Measurements from ENCODE around the gene FAM20C.

The FAM20C gene

DNA sequence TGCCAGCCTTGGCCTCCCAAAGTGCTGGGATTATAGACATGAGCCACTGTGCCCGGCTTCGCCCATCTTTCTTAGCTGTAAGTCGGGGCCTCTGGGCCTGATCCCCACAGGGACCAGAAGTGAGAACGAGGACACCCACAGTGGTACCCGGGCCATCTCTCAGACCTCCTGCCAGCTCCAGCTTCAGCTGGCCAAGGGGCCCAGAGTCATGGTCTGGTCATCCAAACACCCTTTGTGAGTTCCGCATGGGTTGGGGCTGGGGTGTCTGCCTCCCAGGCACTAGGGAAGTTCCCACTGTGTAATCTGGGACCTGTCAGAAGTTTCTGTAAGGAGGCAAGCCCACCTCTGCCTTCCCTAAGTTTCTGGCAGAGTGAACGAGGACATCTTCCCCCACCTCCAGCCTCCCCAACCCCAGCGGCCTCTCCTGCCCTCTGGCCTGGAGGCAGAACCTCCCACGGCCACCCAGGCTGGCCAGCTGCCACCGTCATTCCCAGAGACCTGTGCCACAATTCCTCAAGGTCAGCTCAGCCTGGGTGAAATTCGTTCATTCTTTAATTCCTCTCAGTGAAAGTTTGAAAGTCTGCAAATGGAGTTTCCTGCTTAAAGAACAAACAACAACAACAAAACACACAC lies 78.1 kb downstream of the FAM20C start:
- no peak for DNase-seq (ENCODE audit: low spot score)

DNA sequence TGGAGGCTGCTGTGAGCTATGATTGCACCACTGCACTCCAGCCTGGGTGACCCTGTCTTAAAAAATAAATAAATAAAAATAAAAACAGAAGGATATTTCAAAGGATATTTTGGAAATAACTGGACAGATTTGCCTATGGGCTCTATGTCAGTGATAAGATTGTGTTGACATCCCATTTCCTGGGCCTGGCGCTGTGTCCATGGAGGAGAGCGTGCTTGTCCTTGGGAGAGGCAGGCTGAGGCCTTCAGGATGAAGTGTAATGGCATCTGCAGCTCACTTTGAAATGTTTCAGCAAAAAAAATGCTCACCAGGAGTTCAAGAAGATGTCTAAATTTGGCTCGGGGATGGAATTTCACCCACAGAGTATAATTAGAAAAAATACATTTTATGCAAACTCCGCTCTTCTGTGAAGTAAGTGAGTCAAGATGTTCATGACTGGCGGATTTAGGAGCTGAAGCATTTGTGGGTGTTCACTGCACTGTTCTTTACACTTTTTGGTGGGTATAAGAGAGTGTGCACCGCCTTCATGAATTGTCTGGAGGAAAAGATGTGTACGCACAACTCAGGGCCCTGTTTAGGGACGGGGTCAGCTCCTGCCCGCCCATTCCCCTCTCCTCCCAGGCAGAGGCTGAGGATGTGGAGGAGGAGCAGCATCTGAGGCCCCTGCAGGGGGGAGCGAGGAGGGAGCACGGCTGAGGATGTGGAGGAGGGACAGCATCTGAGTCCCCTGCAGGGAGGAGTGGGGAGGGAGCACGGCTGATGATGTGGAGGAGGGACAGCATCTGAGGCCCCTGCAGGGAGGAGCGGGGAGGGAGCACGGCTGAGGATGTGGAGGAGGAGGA lies 79.1 kb downstream of the FAM20C start:
- no peak for DNase-seq (ENCODE audit: low spot score)

DNA sequence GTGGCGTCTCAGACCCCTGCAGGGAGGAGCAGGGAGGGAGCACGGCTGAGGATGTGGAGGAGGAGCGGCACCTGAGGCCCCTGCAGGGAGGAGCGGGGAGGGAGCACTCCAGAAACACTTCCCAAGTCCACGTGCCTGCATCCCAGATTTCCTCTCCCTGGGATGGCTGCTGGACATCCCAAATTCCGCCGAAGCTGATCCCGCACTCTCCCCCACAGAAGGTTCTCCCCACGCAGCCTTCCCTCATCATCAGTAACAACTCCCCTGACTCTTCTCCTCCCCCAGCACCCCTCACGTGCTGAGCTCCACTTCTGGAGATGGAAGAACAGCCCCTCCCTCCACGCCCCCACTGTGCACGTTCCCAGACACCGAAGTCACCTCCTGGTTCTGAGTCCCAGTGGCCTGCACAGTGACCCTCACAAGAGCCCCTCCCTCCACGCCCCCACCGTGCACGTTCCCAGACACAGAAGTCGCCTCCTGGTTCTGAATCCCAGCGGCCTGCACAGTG lies 79.8 kb downstream of the FAM20C start:
- no peak for DNase-seq (ENCODE audit: low spot score)

DNA sequence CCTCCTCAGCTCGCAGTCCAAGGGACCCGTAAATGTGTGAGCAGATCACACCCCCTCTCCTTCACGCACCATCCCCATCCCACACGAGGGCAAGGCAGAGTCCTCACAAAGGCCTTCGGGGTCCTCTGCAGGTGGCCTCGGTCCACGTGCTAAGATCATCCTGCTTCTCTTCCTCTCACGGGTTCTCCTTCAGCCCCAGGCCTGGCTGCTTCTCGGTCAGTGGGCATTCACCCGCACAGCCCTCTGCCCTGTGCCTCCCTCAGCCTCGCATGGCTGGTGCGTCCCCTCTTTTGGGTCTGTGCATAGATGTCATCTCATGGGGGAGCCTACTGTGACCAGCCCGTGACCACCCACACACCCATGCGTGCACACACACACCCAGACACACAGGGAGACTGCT lies 80.3 kb downstream of the FAM20C start:
- no peak for DNase-seq (ENCODE audit: low spot score)

DNA sequence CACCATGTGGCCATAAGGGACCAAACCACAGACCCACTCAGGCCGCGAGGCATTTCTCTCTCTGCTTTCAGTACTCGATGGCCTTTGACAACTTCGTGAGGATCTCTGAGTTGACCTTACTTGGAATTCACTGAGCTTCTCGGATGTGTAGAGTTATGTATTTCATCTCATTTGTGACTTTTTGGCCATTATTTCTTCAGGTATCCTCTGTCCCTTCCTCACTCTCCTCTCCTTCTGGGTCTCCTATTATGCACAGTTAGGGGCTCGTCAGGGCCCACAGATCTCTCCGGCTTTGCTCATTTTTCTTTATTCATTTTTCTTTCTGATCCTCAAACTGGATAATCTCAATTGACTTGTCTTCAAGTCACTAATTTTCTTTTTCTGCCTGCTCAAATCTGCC lies 81.0 kb downstream of the FAM20C start:
- DNase-seq (ENCODE audit: low spot score): no peak

DNA sequence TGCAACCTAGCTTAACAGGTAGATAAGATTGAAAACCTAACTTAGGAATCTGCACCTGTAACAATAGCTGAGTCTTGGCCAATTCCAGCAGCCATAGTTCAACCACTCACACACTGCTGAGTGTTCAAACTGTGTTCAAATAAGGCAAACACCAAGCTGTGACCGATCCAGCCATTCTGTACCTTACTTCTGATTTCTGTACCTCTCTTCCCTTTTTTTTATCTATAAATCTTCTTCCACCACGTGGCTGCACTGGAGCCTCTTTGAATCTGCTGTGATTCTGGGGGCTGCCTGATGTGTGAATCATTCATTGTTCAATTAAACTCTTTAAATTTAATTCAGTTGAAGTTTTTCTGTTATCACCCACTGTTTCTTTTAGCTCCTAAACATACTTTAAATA lies 81.9 kb downstream of the FAM20C start:
- no peak for DNase-seq (ENCODE audit: low spot score)

DNA sequence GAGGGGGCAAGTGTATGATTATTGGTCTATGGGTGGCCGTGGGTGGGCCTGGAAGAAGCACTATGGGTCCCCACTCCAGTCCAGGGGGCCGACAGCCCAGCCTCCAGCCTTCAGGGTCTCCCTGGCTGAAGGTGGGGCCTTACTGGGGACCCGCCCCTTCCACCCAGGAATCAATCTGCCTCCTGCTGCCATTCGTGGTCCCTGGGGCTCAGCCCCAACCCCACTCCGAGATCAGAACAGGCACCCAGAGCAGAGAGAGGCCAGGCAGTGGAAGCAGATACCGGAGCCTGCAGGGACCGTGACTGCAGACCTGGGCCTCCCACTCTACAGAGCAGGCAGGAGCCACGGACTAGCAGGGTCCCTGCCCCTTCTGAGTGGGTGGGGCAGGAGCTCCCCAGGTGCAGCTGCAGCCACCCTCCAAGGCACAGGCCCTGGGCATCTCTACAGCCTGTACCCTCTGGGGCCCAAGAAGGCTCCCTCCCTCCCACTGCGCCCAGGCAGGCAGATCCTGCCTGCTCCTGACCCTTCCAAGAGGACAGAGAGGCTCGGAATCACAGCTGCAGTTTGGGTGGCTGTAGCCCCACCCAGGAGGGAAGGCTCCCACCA lies 84.0 kb downstream of the FAM20C start:
- no peak for DNase-seq (ENCODE audit: low spot score)

DNA sequence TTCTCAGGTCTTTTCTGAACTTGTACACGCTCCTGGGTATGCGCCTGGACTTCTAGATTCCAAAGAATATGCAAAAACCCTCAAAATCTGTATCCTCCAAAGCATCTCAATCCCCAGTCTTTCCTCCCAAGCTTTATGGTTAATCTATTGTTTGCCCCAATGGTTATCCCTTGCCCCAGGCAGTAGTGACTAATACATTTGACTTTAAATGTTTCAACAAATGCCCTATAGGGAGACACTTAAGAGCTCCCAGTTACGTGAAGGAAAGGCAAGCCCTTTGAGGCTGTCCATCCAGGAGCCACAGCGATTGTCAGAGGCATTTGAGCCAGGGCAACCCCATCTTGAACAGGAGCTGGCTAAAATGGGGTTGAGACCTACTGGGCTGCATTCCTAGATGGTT lies 84.9 kb downstream of the FAM20C start:
- no peak for DNase-seq (ENCODE audit: low spot score)

DNA sequence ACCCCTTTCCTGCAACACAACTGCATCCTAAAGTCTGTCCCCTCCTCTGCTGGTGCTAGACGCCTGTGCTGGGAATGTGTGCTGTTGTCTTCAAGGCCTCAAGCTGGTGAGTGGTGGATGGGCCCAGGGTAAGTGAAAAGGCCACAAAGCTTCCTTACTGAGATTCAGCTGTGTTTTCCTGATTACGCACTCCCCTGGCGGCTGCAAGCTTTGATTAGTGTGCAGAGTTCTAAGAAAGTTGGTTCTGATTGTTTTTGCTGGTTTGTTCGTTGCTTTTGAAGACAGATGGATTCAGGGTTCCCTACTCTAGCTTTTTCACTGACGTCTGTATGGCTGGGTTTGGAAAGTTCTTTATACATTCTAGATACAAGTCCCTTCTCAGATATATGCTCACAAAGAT lies 85.7 kb downstream of the FAM20C start:
- no peak for DNase-seq (ENCODE audit: low spot score)

DNA sequence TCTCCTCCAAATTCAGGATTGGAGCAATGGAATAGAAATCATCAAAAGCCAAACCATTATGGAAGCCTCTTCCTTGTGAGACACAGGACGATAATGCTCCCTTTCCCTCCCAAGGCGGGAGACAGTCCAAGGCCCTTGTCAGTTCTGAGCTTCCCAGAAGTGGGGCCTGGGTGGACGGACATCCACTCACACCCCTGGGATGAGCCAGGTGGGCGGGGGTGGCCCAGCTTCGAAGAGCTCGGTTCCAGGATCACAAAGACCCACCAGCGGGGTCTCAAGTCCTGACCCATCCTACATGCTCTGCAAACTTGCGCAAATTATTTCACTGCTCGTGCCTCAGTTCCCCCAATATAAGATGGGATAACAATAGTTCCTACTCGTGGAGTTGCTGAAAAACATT lies 87.5 kb downstream of the FAM20C start:
- no peak for DNase-seq (ENCODE audit: low spot score)

DNA sequence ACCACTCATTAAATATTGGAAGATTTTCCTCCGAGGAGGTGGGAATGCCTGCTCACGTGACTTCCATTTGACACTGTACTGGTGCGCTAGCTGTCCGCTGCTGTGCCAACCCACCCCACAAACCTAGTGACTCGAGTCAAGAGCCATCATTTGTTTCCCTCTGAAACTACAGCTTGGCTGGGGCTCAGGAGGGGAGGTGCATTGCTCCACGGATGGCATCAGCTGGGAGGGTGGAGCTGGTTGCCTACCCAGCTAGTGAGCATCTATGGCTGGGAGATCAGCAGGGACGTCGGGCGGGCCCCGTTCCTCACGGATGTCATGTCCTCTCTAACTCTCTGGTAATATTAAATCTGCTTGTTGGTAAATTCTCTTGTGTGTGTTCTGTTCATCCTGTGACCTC lies 88.1 kb downstream of the FAM20C start:
- DNase-seq (ENCODE audit: low spot score): no peak

DNA sequence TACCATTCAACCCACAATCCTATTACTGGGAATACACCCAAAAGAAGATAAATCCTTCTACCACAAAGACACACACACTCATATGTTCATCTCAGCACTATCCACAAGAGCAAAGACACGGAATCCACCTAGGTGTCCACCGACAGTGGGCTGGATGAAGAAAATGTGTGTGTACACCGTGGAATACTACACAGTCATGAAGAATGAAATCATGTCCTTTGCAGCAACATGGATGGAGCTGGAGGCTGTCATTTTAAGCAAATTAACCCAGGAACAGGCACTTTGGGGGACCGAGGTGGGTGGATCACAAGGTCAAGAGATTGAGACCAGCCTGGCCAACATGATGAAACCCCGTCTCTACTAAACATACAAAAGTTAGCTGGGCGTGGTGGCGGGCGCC lies 89.3 kb downstream of the FAM20C start:
- DNase-seq (ENCODE audit: low spot score): no peak

DNA sequence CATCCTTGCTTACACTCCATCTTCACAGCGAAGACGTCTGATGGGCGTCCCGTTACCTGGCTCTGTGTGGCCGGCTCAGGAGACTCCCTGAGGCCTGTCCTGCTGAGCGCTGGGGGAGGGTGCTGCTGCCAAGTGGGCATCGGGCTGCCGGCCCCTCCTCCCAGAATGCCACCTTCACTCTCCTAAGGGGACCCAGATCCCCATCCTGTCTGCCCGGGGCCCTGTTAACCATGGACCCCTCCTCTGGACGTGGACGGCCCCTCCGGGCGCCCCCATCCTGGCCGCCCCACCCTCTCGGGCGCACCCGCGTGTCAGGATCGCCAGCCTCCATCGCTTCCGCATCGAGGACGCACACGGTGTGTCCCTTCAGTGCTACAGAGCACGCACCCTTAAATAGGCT lies 90.2 kb downstream of the FAM20C start:
- no peak for DNase-seq (ENCODE audit: low spot score)

DNA sequence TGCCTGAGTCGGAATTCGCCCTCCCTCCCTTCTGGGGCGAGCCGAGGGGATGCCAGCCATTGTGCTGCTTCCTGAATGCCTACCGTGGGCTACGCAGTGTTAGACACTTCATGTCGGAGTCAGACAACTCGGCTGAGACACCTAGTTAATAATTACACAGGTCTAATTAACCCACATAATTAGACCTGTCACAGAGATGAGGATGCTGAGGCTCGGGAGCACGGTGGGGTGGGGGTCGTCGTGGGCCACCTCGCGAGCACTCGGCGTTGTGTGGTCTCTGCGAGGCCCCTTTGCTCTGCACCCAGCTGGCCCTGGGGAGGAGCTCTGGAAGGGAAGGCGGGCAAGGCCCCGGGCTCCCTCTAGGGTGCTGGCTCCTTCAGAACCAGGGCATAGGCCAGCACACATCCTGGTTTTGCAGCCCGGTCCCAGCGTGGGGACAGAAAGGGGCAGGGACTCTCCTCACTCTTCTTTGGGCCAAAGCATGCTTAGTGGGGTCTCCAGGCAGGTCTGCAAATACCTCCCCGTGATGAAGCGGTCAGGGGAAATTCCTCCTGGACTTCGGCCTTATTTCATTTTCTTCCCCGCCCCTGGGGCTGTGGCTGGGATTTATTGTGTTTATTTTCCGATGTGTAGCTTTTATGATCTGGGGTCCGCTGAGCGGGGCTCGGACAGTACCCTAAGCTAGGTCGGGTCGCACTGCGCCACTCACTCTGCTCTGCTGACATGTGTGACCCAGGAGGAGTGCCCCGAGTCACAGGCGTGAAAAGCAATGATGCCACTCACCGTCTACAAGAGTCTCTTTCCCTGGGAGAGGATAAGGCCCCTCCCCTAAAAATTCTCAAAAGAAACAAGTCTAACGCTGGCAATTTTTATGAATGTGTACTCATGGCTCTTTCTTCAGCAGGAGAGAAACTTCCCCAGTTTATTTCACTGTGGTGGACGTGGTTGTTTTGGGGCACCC lies 92.7 kb downstream of the FAM20C start:
- no peak for DNase-seq (ENCODE audit: low spot score)

DNA sequence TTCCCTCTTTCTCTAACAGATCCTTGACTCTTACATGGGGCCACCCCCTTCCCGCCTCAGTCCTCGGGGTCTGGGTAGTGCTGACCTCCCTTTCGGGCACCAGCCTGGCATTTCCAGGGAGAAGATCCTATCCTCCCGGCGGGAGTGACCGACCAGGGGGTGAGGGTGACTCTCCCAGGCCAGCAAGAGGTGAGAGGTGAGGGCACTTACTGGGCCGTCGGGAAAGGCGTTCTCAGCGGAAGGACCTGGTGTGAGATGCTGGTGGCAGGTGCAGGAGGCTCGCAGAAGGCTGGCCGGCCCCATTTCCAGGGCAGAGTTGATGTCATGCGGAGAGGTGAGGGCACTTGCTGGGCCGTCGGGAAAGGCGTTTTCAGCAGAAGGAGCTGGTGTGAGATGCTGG lies 93.4 kb downstream of the FAM20C start:
- no peak for DNase-seq (ENCODE audit: low spot score)

DNA sequence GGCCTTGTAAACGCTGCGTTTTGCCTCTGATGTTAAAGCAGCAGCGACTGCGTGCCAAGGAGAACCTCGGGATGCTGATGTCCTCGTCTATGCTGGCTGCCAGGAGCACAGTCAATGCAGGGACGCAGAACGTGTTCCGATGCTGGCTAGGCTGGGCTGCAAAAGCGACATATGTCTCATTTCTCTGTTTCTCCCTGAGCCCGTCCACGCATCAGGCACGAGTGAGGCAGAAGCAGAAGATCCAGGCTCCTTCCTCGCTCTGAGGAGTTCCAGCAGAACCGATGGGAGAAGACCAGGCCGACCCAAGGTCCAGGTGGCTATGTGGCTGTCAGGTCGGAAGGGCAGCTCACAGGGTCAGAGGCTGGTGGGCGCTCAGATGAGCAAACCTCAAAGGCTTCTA lies 93.9 kb downstream of the FAM20C start:
- DNase-seq (ENCODE audit: low spot score): no peak

DNA sequence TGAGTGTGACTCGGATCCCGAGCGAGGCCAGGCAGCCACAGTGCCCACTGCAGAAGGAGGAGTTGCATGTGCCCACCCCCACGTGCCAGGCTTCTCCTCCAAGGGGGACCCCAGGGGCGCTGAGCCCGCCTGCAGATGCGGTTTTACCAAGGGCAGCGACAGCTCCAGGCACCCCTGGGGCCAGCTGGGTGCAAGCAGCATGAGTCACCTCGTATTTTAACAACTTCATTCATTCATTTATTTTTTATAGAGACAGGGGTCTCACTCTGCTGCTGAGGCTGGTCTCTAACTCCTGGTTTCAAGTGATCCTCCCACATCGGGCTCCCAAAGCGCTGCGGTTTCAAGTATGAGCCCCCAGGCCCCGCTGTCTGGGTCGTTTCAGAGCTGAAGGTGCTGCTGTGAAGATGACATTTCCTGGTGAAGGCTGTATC lies 96.3 kb downstream of the FAM20C start:
- no peak for DNase-seq (ENCODE audit: low spot score)

DNA sequence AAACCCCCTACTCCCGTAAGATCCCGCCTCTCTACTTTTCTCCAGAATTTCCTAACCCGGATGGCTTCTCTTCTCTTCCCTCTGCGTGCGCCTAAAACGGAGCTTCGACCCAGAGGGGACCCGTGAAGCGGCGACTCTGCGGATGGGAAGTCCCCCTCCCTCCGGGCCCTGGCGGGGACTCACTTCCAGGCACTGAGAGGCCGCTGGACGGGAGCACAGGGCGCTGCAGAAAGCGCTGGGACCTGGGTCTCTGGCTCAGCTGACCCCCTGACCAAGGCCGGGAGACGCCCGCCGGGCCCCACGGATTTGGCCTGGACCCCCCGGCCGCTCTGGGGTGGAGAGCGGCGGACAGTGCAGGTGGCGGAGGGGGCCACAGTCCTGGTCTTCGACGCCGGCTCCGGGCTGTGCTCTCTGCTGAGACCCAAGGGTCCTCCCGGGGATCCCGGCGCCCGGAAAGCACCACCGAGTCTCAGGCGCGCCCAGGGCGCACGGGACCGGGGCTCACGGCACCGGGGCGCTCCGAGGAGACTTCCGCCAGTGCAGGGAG lies 96.9 kb downstream of the FAM20C start:
- DNase-seq (ENCODE audit: low spot score): no peak

DNA sequence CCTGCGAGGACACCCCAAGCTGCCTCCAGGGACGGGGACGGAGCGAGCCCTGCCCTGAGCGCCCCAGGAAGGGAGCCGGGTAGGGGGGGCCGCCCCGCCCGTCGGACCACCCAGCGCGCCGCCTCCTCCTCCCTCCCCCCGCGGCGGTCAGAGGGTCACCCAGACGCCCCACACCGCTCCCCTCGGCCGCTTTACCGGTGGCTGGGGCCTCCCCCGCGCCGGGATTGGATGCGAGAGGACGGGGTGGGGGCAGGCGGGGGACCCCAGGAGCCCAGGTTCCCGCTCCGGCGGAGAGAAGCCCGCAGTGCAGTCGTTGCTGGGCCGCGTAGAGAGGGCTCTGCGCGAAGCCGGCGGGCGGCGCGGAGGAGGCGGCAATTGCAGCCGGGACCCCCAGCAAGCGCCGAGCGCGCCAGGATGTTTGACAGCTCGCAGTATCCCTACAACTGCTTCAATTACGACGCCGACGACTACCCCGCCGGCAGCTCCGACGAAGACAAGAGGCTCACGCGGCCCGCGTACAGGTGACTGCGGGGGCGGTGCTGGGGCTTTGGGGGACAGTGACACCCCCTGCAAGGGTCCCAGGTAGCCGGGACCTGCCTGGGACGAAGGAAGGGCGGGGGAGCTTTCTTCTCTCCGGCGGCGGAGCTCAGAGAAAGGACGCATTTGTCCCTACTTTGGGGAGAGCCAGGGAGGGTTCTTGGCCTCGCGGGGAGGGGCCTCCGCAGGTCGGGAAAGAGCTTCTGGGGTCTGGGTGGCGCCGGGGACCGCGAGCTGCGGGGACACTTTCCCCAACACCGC lies 97.6 kb downstream of the FAM20C start, which contains the start of gene FOXL3:
FOXL3 (plus strand) TSS at position 415 of the 798 bp plus-strand sequence; CDS start at position 415, 0 bp downstream.
- no peak for DNase-seq (ENCODE audit: low spot score)

DNA sequence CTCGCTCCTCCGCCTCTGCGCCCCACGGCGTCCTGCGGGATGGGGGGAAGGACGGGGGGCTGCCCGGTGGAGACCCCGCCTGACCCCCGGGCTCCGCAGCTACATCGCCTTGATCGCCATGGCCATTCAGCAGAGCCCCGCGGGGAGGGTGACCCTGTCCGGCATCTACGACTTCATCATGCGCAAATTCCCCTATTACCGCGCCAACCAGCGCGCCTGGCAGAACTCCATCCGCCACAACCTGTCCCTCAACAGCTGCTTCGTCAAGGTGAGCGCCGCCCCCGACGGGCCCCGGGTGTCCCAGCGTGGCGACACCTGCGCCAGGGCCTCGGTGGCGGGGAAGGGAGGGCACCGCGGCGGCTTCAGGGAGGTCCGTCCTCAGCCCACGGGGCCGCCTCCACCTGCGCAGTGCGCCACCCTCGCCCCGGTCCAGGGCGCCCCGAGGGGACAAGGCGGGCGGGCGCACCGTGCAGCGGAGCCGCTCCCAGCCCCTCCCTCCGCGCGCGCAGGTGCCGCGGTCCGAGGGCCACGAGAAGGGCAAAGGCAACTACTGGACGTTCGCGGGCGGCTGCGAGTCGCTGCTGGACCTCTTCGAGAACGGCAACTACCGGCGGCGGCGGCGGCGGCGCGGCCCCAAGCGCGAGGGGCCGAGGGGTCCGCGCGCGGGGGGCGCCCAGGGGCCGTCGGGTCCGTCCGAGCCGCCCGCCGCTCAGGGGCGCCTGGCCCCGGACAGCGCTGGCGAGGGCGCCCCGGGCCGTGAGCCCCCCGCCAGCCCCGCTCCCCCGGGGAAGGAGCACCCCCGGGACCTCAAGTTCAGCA lies 98.4 kb downstream of the FAM20C start:
- no peak for DNase-seq (ENCODE audit: low spot score)
